Transverse colon (tissue), 4 donors: Measurements from ENCODE around the gene HEPN1.

ENCODE experiments used
- CTCF ChIP-seq, 5 experiments: fragments of 200-600 bp in 3 of 5; fragments of 450-650 bp in 2 of 5; sonication (generic) in 3 of 5; IDR thresholded peaks; 1 replicate in 2 of 5; 2 replicates in 3 of 5; pipeline ENCODE4 v1.5.1; 2016 to 2017; ENCODE audit warnings: antibody characterized with exemption in 5 of 5, inconsistent platforms in 3 of 5, mild to moderate bottlenecking in 2 of 5, moderate library complexity in 1 of 5
- EP300 ChIP-seq: sonication (generic); formaldehyde crosslinking; IDR thresholded peaks from one replicate; pipeline ENCODE4 v1.6.1; 2017; ENCODE audit warnings: antibody characterized with exemption, low read depth
- POLR2A ChIP-seq: fragments of 450-650 bp; IDR thresholded peaks from one replicate; pipeline ENCODE4 v1.6.1; 2016; ENCODE audit warnings: antibody characterized with exemption, mild to moderate bottlenecking, moderate library complexity
- POLR2AphosphoS5 ChIP-seq, 3 donors: sonication (generic); formaldehyde crosslinking; IDR thresholded peaks; one replicate each; pipeline ENCODE4 v1.6.1; 2016; ENCODE audit warnings: antibody characterized with exemption in 3 of 3

- TF ChIP-seq CTCF (IDR thresholded peaks at IDR 0.05): no peak
- no peak for TF ChIP-seq POLR2A
- no peak for TF ChIP-seq POLR2AphosphoS5 (IDR thresholded peaks at IDR 0.05)
- TF ChIP-seq EP300: no peak
These were observed 10.1 kb downstream of the HEPN1 start for GRCh38 chr11:124928942-124929665.
